IMR-90 (cell line): Measurements from ENCODE around the gene PARVG. TPM values are rescaled to one million over a fixed set of nuclear protein-coding genes. Genes with fewer than 3 reads are reported as not detected.

ENCODE experiments used
- ATAC-seq: fragments of 200-7000 bp; cut with Tn5 transposase; 2 replicates; pipeline ENCODE4 v1.9.1; 2020; ENCODE audit warnings: low read depth, mild to moderate bottlenecking, moderate library complexity
- BruUV-seq: library from RNA; stranded (reverse); fragments of 400-500 nt; replicated peaks from 2 replicates; lab custom pipeline; 2021; lab: Mats Ljungman, UMichigan
- CTCF ChIA-PET: fragments of 300-600 bp; formaldehyde crosslinking; extraction: SDS; loops from one replicate; lab custom pipeline; 2021; ENCODE audit warnings: antibody characterized with exemption; lab: Yijun Ruan, JAX
- POLR2A ChIA-PET: fragments of 300-600 bp; sonication (Branson Sonifier 250); formaldehyde crosslinking; loops from one replicate; lab custom pipeline; 2022; ENCODE audit warnings: antibody characterized with exemption; ENCODE audit not compliant: unreplicated experiment; lab: Charles Lee
- DNase-seq: peaks from one replicate; pipeline ENCODE4 v3.0.0; 2013
- H2AFZ ChIP-seq: replicated peaks from 2 replicates; pipeline ENCODE3; 2013; ENCODE audit warnings: low read length, mild to moderate bottlenecking; ENCODE audit not compliant: poor library complexity
- H2AK5ac ChIP-seq: 2 replicates; pipeline ENCODE4 v1.6.1; 2013; ENCODE audit warnings: low read depth, low read length, inconsistent platforms
- H2AK9ac ChIP-seq: replicated peaks from 2 replicates; pipeline ENCODE3; 2013; ENCODE audit warnings: mild to moderate bottlenecking, low read depth, low read length, moderate library complexity; ENCODE audit not compliant: poor library complexity
- H2BK120ac ChIP-seq: 2 replicates; pipeline ENCODE4 v1.6.1; 2013; ENCODE audit warnings: low read depth, low read length, inconsistent platforms
- H2BK15ac ChIP-seq: 3 replicates; pipeline ENCODE4 v1.6.1; 2013; ENCODE audit warnings: low read depth, low read length, inconsistent platforms
- H2BK20ac ChIP-seq: 2 replicates; pipeline ENCODE4 v1.6.1; 2013; ENCODE audit warnings: low read depth, mild to moderate bottlenecking, inconsistent platforms, low read length, moderate library complexity
- H2BK5ac ChIP-seq: 2 replicates; pipeline ENCODE4 v1.6.1; 2013; ENCODE audit warnings: mild to moderate bottlenecking, low read depth, low read length, inconsistent platforms; ENCODE audit not compliant: poor library complexity, severe bottlenecking
- H3K14ac ChIP-seq: replicated peaks from 2 replicates; pipeline ENCODE4 v1.6.1; 2013; ENCODE audit warnings: low read depth, low read length, inconsistent platforms
- H3K18ac ChIP-seq: 2 replicates; pipeline ENCODE4 v1.6.1; 2013; ENCODE audit warnings: low read depth, low read length, control low read depth
- H3K23ac ChIP-seq: 2 replicates; pipeline ENCODE4 v1.6.1; 2013; ENCODE audit warnings: low read depth, low read length, inconsistent platforms
- H3K27ac ChIP-seq: 2 replicates; pipeline ENCODE4 v1.5.1; 2013; ENCODE audit warnings: mild to moderate bottlenecking, control low read depth, low read length; ENCODE audit not compliant: insufficient read depth
- H3K27me3 ChIP-seq: 2 replicates; pipeline ENCODE4 v1.6.1; 2013; ENCODE audit warnings: low read length; ENCODE audit not compliant: control insufficient read depth, insufficient read depth
- H3K36me3 ChIP-seq: 2 replicates; pipeline ENCODE4 v1.6.1; 2013; ENCODE audit warnings: low read length, mixed read lengths; ENCODE audit not compliant: control insufficient read depth, insufficient read depth
- H3K4ac ChIP-seq: 2 replicates; pipeline ENCODE4 v1.6.1; 2013; ENCODE audit warnings: low read depth, low read length, inconsistent platforms
- H3K4me1 ChIP-seq: 2 replicates; pipeline ENCODE4 v1.6.1; 2013; ENCODE audit warnings: low read length, mixed read lengths; ENCODE audit not compliant: control insufficient read depth, insufficient read depth
- H3K4me2 ChIP-seq: 2 replicates; pipeline ENCODE4 v1.6.1; 2013; ENCODE audit warnings: low read depth, mild to moderate bottlenecking, control low read depth, low read length, moderate library complexity
- H3K4me3 ChIP-seq: 2 replicates; pipeline ENCODE4 v1.5.1; 2013; ENCODE audit warnings: low read depth, mild to moderate bottlenecking, control low read depth, low read length, moderate library complexity; ENCODE audit not compliant: insufficient read depth
- H3K56ac ChIP-seq: 2 replicates; pipeline ENCODE4 v1.6.1; 2013; ENCODE audit warnings: low read length, inconsistent platforms; ENCODE audit not compliant: insufficient read depth; ENCODE audit errors: extremely low read depth
- H3K79me1 ChIP-seq, 2 experiments: 2 replicates each; pipeline ENCODE4 v1.6.1; 2013; ENCODE audit warnings: low read length in 2 of 2, inconsistent platforms in 1 of 2, low read depth in 1 of 2
- H3K9ac ChIP-seq: 2 replicates; pipeline ENCODE4 v1.6.1; 2013; ENCODE audit warnings: low read depth, low read length, control low read depth
- H3K9me1 ChIP-seq: 2 replicates; pipeline ENCODE4 v1.6.1; 2013; ENCODE audit warnings: low read length, inconsistent platforms; ENCODE audit not compliant: insufficient read depth
- H3K9me3 ChIP-seq: 2 replicates; pipeline ENCODE4 v1.6.1; 2013; ENCODE audit warnings: low read length; ENCODE audit not compliant: control insufficient read depth, insufficient read depth
- H4K20me1 ChIP-seq: 2 replicates; pipeline ENCODE4 v1.6.1; 2013; ENCODE audit warnings: low read length, inconsistent platforms; ENCODE audit not compliant: insufficient read depth
- H4K5ac ChIP-seq: 2 replicates; pipeline ENCODE4 v1.6.1; 2013; ENCODE audit warnings: mild to moderate bottlenecking, low read depth, low read length, control low read depth
- H4K8ac ChIP-seq, 2 experiments: 2 replicates each; pipeline ENCODE4 v1.6.1; 2013; ENCODE audit warnings: low read depth in 2 of 2, low read length in 2 of 2, control low read depth in 1 of 2, inconsistent platforms in 1 of 2
- H4K91ac ChIP-seq: 2 replicates; pipeline ENCODE4 v1.6.1; 2013; ENCODE audit warnings: low read depth, low read length, inconsistent platforms; ENCODE audit not compliant: insufficient read depth
- BHLHE40 ChIP-seq: fragments of 150-350 bp; IDR thresholded peaks from 2 replicates; pipeline ENCODE4 v1.6.1; 2016; ENCODE audit warnings: mild to moderate bottlenecking, low read depth, low read length
- CEBPB ChIP-seq: IDR thresholded peaks from 2 replicates; pipeline ENCODE4 v1.6.1; 2012; ENCODE audit warnings: low read depth, low read length, improper control_type of control experiment
- CHD1 ChIP-seq: IDR thresholded peaks from 2 replicates; pipeline ENCODE4 v1.6.1; 2012; ENCODE audit warnings: low read depth, low read length, improper control_type of control experiment
- ELK1 ChIP-seq: fragments of 150-350 bp; IDR thresholded peaks from 2 replicates; pipeline ENCODE4 v1.6.1; 2016; ENCODE audit warnings: low read depth, mild to moderate bottlenecking, low read length, moderate library complexity, borderline replicate concordance
- FOS ChIP-seq: fragments of 150-350 bp; IDR thresholded peaks from 2 replicates; pipeline ENCODE4 v1.6.1; 2016; ENCODE audit warnings: low read depth, low read length
- MAFK ChIP-seq: IDR thresholded peaks from 2 replicates; pipeline ENCODE4 v1.6.1; 2012; ENCODE audit warnings: low read depth, low read length, improper control_type of control experiment
- MAZ ChIP-seq: IDR thresholded peaks from 2 replicates; pipeline ENCODE4 v1.6.1; 2012; ENCODE audit warnings: low read depth, mild to moderate bottlenecking, low read length, improper control_type of control experiment, moderate library complexity, borderline replicate concordance
- NFE2L2 ChIP-seq: fragments of 150-350 bp; IDR thresholded peaks from 2 replicates; pipeline ENCODE4 v1.6.1; 2016; ENCODE audit warnings: low read depth, mild to moderate bottlenecking, low read length
- RAD21 ChIP-seq: IDR thresholded peaks from 2 replicates; pipeline ENCODE4 v1.6.1; 2012; ENCODE audit warnings: low read length, improper control_type of control experiment
- RCOR1 ChIP-seq: IDR thresholded peaks from 2 replicates; pipeline ENCODE4 v1.6.1; 2012; ENCODE audit warnings: mild to moderate bottlenecking, low read length, improper control_type of control experiment; ENCODE audit not compliant: insufficient replicate concordance
- RFX5 ChIP-seq: IDR thresholded peaks from 2 replicates; pipeline ENCODE4 v1.8.0; 2012; ENCODE audit warnings: low read depth, mild to moderate bottlenecking, low read length, moderate library complexity
- SMC3 ChIP-seq: fragments of 150-350 bp; IDR thresholded peaks from 2 replicates; pipeline ENCODE4 v1.6.1; 2016; ENCODE audit warnings: low read depth, mild to moderate bottlenecking, antibody characterized with exemption, low read length, moderate library complexity
- WGBS, 2 experiments: methylation state at CpG; one replicate each; pipeline versions ENCODE4 v1.1.5 to v1.1.7; 2013; ENCODE audit warnings: missing lambda C conversion rate in 2 of 2; ENCODE audit not compliant: insufficient read length in 1 of 2; ENCODE audit errors: extremely low coverage in 2 of 2; 5-methylcytosine and 5-hydroxymethylcytosine counted together
- dilution Hi-C: fragments of 300-500 bp; cut with HindIII; formaldehyde crosslinking; loops from one replicate; pipeline ENCODE4 v1.14.3; 2018; ENCODE audit warnings: low sequenced_read_pairs; ENCODE audit not compliant: unreplicated experiment
- in situ Hi-C: fragments of 300-500 bp; cut with MboI; formaldehyde crosslinking; loops from 3 replicates; pipeline ENCODE4 v1.14.3; 2019; ENCODE audit warnings: low sequenced_read_pairs, inconsistent platforms, mixed read lengths
- intact Hi-C: fragments of 100-400 bp; cut with micrococcal nuclease; formaldehyde crosslinking; loops from 2 replicates; pipeline ENCODE4 v1.10.0; 2022
- polyA plus RNA-seq, 3 experiments: library from polyadenylated mRNA; depleted of rRNA; stranded (reverse); fragments of >200 nt; gene quantifications; 2 replicates each; pipeline ENCODE4 v1.2.3, GENCODE V29; 2012; ENCODE audit warnings: low replicate concordance in 1 of 3
- total RNA-seq: library from RNA; depleted of rRNA; stranded (reverse); fragments of >200 nt; gene quantifications from 2 replicates; pipeline ENCODE4 v1.2.3, GENCODE V29; 2012
- TF ChIP-seq, protein P1 (sequence below): conservative IDR thresholded peaks from 2 replicates; pipeline ENCODE4 v1.5.1; 2012; ENCODE audit warnings: mild to moderate bottlenecking, low read depth, low read length, improper control_type of control experiment

Gene PARVG
- total and polyA plus RNA-seq, 2 of the 4 experiments (the other 2 are of a cell fraction), result not detected

- Histone ChIP-seq H3K4me2 (no peak overlapping the region), H3K9ac (no peak overlapping the region), H3K18ac (no peak overlapping the region), H4K20me1 (no peaks in the 10 kb centered on the region), H3K4ac (no peak overlapping the region), H3K27me3 (peaks cover 35% of the 10 kb centered on the region), H4K5ac (no peak overlapping the region), H2AK9ac (no peak overlapping the region), H3K79me1 (no peaks in the 10 kb centered on the region), H2AK5ac (no peak overlapping the region), H4K8ac (no peak overlapping the region), H3K23ac (no peak overlapping the region), H2BK20ac (no peak overlapping the region), H3K9me3 (no peaks in the 10 kb centered on the region), H3K27ac (no peak overlapping the region), H3K4me3 (no peak overlapping the region), H2BK15ac (no peak overlapping the region), H3K4me1 (peaks cover 9% of the 10 kb centered on the region; the same call in 1 of the 2 replicates), H3K9me1 (peaks cover under 1% of the 10 kb centered on the region; the same call in 1 of the 2 replicates), H3K14ac (no peak overlapping the region), H4K91ac (no peak overlapping the region), H2BK120ac (no peak overlapping the region), H2AFZ (no peak overlapping the region), H3K56ac (no peak overlapping the region), H3K36me3 (no peaks in the 10 kb centered on the region), H2BK5ac (no peak overlapping the region)
- CTCF ChIA-PET, result no interaction called here
- DNase-seq (no peak), ATAC-seq (no peak)
- no peak for TF ChIP-seq RCOR1
- TF ChIP-seq, protein P1, sequence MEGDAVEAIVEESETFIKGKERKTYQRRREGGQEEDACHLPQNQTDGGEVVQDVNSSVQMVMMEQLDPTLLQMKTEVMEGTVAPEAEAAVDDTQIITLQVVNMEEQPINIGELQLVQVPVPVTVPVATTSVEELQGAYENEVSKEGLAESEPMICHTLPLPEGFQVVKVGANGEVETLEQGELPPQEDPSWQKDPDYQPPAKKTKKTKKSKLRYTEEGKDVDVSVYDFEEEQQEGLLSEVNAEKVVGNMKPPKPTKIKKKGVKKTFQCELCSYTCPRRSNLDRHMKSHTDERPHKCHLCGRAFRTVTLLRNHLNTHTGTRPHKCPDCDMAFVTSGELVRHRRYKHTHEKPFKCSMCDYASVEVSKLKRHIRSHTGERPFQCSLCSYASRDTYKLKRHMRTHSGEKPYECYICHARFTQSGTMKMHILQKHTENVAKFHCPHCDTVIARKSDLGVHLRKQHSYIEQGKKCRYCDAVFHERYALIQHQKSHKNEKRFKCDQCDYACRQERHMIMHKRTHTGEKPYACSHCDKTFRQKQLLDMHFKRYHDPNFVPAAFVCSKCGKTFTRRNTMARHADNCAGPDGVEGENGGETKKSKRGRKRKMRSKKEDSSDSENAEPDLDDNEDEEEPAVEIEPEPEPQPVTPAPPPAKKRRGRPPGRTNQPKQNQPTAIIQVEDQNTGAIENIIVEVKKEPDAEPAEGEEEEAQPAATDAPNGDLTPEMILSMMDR, result no peak
- TF ChIP-seq RFX5, result no peak
- no peak for TF ChIP-seq BHLHE40
- no peak for TF ChIP-seq MAZ
- no peak for TF ChIP-seq NFE2L2
- TF ChIP-seq RAD21, result no peak
- no peak for TF ChIP-seq SMC3
- no peak for TF ChIP-seq CEBPB
- no peak for TF ChIP-seq ELK1
- TF ChIP-seq MAFK, result no peak
- TF ChIP-seq FOS, result no peak
- TF ChIP-seq CHD1, result no peak
- POLR2A ChIA-PET, result no interaction called here
- in situ Hi-C loops, result no loop called here
- BruUV-seq, result no TSS peak
- no CpG with 5 or more reads among the region's 9 CpGs for WGBS, 2 experiments
- dilution Hi-C loops, result no loop called here
- intact Hi-C loops, result no loop called here
Measured at GRCh38 chr22:44196241-44196640, 15.5 kb downstream of the PARVG start.
